Hepatocyte (in vitro differentiated cells): Measurements from ENCODE around the gene UBXN6.

Experiments used
- EZH2phosphoT487 ChIP-seq: fragments of 200-600 bp; sonication (generic); IDR thresholded peaks from one replicate; pipeline ENCODE4 v1.6.1; 2018; ENCODE audit warnings: antibody characterized with exemption, mild to moderate bottlenecking, low read depth, moderate library complexity; ENCODE audit not compliant: unreplicated experiment, severe bottlenecking
- TF ChIP-seq, protein P1 (sequence below): fragments of 200-600 bp; sonication (generic); IDR thresholded peaks from 2 replicates; pipeline ENCODE4 v1.5.1; 2016; ENCODE audit warnings: antibody characterized with exemption, mild to moderate bottlenecking; ENCODE audit not compliant: poor library complexity

DNA sequence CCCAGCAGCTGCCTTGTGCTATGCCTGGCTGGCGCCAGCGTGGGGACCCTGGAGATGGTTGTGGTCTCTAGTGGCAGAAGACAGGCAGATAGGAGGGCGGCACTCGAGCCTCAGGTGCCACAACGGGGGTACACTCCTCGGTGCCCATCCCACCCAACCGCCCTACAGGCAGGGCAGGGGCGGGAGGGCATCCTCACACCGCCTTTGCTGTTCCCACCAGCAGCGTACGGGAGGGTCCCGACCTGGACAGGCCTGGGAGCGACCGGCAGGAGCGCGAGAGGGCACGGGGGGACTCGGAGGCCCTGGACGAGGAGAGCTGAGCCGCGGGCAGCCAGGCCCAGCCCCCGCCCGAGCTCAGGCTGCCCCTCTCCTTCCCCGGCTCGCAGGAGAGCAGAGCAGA lies 44.1 kb upstream of the UBXN6 start:
- TF ChIP-seq, protein P1, sequence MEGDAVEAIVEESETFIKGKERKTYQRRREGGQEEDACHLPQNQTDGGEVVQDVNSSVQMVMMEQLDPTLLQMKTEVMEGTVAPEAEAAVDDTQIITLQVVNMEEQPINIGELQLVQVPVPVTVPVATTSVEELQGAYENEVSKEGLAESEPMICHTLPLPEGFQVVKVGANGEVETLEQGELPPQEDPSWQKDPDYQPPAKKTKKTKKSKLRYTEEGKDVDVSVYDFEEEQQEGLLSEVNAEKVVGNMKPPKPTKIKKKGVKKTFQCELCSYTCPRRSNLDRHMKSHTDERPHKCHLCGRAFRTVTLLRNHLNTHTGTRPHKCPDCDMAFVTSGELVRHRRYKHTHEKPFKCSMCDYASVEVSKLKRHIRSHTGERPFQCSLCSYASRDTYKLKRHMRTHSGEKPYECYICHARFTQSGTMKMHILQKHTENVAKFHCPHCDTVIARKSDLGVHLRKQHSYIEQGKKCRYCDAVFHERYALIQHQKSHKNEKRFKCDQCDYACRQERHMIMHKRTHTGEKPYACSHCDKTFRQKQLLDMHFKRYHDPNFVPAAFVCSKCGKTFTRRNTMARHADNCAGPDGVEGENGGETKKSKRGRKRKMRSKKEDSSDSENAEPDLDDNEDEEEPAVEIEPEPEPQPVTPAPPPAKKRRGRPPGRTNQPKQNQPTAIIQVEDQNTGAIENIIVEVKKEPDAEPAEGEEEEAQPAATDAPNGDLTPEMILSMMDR, result no peak
- TF ChIP-seq EZH2phosphoT487, result no peak
